DMS153 treated with DMSO at 0.1 percent for 48 hours (cell line): ENCODE data around the gene MYOZ1.
A peak's percentile ranks its signal among the peaks of the same experiment; 100 is the strongest.
"Not testable (repeated sequence)": the region's sequence is repeated elsewhere in the genome, so short reads cannot be mapped to it uniquely, and the experiment has no call there.

Experiments used
- DNase-seq: peaks from one replicate; lab custom pipeline; 2025; ENCODE audit not compliant: unreplicated experiment; lab: John Stamatoyannopoulos, UW

Gene MYOZ1

DNA sequence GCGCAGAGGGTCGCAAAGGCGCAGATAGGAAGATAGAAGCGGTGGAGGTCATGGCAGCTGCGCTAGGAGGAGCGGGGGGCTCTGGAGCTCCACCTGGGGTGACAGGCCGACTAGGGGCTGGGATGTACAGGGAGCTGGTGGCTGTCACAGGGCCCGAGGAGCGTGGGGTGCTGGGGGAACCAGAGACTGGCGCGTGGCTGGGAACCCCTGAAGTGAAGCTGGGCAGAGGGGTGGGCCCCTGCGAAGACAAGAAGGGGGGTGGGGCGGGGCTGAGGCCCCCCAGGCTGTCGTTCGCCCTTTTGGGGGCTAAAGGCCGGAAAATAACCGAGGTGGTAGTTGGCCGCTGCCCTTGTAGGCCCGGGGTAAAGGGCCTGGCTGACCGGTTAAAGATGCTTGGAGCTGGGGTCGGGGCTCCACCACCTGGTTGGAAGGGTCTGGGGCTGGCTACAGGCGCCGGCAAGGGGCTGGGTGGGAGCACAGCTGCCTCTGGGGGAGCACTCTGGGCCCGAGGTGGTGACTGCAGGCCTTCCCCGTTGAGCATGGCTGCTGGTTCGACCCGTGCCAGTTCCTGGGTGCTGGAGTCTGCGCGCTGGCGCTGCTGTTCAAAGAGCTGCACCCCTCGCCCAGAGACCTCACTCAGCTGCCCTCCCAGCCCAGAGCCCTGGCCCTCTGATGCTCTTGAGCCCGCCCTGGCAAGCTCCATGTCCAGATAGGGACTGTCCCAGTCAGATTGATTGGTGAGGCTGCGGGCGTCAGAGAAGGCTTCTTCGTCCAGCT lies 6.8 kb upstream of the MYOZ1 start:
- no peak for DNase-seq

DNA sequence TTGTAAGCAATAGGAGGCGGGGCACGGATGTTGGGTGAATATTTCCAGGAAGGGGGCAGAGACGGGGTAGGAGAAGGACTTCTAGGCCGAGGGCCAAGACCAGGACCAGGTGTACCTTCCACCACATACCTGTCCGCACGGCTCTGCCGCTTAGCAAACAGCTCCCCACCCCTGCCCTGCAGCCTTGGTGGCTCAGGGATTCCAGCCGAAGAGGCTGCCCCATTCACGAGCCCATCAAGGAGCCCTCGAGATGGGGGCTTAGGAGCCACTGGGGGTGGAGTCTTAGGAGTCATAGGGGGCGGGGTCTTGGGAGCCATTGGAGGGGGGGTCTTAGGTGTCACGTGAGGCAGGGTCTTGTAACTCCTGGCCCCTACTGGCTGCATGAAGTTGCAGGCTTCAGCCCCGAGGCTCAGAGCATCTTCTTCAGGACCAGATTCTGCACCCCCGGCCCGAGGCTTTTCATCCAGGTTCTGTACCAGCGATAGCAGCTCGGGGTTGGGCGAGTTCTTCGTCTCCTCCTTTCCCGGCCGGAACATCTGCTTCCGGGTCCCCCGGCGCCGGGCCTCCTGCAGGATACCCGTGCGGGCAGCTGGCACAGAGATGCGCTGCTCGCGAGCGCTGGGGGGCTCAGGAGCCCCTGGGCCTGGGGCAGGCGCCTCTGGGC lies 6.1 kb upstream of the MYOZ1 start:
- DNase-seq, result peak; percentile 61

DNA sequence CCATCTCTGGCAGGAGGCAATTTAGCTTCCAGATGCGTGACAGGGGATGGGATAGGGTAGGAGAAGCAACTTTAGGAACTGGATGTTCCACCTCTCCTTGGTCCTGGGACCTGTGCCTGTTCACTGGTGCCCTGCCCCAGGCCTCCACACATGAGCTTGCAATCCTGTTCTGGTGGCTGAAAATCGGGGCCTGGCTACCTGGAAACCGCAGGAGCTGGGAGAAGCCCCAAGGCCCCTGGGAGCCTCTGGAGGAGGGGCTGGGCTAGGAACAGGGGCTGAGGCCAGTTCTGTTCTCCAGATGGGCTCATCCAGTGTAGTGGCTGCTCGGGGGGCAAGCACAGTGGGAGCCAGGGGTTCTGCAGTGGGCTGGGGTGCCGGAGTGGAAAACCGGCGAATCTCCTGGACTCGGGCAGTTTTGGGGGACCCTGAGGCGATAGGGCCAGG lies 5.3 kb upstream of the MYOZ1 start:
- DNase-seq, result no peak

DNA sequence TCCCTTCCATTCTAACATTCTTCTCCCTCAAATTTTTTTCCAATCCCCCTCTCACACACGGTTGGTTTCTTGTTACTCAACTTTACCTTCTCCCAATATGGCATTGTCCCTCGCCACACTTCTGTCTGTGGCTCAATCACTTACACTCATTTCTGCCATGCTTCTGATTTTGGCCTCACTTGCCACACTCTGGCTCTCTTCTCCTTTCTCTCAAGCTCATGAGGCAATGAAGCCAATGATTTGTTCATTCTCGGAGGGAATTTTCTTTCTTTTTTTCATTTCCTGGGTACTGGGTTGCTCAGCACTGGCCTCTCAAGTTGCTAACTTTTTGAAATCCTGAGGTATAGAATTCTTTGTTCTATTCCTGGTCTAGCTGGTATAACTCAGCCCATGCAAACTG lies 4.0 kb upstream of the MYOZ1 start:
- DNase-seq, result no peak

DNA sequence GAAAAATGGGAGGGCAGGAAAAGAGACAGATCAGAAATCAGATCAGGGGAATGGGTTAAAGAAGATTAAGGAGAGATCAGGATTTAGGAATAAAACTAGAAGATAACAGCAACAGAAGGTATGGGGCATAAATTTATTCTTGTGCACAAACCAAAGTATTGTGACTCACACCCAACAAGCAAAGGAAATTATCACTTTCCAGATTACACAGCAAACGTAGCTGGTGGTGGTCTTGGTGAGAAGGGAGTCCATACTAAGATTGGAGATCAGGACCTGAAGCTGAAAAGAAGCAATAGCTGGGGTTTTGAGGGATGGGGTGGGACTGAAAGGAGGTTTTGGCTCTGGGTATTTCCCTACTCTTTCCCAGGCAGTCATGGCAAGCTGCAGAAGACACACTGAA lies 3.5 kb upstream of the MYOZ1 start:
- DNase-seq, result no peak

DNA sequence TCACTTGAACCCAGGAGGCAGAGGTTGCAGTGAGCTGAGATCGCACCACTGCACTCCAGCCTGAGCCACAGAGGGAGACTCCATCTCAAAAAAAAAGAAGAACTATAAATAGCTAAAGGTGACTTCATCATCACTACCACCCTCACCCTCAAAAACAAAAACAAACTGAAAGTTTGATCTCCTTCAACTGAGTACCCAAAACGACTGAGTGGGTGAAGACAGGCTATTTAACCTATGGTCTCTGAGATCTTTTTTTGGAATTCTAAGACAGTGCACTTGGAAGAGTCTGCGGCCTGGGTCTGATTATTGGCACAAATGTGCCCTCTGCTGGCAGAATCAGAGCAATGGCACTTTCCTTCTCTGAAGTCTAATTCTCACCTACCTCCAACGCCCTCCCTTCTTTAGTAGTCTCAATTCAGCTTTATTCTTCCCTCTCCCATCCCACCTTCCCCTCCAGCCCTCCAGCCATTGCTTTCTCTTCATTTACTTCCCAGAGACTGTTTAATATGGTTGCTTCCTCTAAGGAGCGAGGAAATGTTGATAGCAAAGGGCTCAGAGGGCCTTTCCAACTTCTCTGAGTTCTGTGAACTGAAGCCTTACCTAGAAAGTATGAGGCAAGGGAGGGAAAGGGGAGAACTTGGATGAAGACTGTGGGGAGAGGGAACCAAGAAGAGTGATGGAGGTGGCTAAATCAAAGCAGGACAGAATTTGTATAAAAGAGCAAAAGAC lies 2.9 kb upstream of the MYOZ1 start:
- DNase-seq, result peak; percentile 77

DNA sequence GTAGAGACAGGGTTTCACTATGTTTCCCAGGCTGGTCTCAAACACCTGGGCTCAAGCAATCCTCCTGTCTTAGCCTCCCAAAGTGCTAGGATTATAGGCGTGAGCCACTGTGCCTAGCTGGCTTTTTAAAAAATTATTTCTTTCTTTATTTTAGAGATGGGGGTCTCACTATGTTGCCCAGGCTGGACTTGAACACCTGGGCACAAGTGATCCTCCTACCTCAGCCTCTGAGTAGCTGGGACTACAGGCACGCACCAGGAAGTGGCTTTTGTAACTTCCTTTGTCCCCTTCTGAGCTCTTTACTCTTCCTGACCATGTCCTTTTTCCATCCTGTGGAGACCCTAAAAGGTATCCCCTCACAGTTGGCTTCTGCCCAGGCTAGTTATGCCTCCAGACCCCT lies 2.1 kb upstream of the MYOZ1 start:
- no peak for DNase-seq

DNA sequence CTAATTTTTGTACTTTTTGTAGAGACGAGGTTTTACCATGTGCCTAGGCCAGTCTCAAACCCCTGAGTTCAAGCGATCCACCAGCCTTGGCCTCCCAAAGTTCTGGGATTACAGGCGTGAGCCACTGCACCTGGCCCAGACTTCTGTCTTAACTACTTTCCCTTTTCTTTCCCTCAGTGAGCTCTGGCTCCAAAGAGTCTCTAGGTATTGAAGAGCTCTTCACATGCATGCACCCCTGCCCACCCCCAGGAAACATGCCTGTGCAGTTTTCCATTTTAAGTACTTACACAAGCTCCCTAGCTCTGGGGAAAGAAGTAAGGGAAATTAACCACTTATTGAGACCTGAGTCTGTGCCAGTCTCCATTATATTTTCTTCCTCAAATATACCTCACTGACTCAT lies 2.0 kb downstream of the MYOZ1 start:
- no peak for DNase-seq

DNA sequence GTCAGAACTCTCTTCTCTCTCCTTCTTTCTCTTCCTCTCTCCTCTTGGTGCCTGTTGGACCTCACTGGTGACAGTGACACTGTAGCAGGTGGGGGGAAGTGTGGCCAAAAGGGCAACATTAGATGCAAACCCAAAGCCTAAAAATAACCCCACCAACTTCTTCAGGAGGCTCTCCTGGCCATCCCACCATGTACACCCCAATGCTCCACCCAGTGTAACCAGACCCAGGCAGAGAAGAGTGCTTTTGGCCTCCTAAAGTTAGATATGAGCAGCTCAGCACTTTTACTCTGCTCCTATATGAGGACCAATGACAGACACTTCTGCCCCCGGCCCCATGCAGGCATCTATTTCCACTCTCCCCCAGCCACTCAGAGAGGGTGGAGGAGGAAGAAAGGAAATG lies 5.5 kb downstream of the MYOZ1 start:
- DNase-seq, result no peak

DNA sequence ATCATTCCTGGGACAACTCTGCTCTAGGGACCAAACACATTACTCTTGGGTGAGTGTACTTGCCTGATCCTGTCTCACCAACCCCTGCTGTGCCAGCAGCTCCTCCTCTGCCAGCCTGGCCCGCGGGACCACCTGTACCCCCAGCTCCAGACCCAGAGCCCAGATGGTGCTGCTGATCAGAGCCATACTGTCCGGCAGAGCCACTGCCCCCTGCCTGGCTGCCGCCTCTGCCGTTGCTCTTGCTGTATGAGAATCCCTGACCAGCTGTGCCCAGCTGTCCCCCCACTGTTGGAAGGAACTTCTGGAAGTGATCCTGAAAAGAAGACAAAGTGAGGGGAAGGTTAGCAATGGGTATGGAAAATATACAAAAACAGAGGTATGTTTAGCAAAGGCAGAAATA lies 6.9 kb downstream of the MYOZ1 start:
- DNase-seq, result no peak

DNA sequence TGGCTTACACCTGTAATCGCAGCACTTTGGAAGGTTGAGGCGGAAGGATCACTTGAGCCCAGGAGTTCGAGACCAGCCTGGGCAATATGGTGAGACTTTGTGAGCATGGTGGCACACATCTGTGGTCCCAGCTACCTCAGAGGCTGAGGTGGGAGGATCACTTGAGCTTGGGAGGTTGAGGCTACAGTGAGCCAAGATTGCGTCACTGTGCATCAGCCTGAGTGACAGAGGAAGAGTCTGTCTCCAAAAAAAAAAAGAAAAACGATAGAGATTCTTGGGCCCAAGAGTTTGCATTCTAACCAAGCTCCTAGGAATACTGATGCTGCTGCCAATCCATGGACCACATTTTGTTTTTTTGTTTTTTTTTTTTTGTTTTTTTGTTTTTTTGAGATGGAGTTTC lies 12.1 kb downstream of the MYOZ1 start:
- DNase-seq, result no peak

DNA sequence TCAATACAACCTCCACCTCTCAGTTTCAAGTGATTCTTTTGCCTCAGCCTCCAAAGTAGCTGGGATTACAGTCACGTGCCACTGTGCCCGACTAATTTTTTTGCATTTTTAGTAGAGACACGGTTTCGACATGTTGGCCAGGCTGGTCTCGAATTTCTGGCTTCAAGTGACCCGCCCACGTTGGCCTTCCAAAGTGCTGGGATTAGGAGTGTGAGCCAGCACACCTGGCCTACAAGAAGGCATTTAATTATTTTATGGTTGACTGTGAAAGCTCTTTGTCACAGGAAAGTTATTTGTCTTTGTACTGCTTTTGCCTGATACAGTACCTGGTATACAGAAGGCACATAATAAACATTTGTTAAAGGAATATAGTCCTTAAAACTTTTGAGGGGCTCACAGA lies 12.9 kb downstream of the MYOZ1 start:
- DNase-seq, result no peak

DNA sequence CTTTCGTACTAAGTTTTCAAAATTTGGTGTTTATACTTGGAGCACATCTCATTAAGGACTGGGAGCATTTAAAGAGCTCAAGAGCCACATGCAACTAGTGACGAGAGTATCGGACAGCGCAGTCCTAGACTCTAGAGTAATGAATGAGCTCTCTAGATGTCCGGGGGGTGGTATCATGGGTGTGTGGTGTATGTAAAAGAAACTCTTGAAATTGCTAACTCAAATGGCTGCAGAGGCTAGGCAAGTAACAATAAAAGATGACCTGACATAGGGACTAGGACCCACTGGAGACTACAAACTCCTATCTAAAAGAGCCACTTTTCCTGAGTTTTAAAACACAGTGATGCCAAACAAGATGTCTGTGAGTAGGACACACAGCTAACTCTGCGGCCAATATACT lies 14.0 kb downstream of the MYOZ1 start:
- DNase-seq, result no peak

DNA sequence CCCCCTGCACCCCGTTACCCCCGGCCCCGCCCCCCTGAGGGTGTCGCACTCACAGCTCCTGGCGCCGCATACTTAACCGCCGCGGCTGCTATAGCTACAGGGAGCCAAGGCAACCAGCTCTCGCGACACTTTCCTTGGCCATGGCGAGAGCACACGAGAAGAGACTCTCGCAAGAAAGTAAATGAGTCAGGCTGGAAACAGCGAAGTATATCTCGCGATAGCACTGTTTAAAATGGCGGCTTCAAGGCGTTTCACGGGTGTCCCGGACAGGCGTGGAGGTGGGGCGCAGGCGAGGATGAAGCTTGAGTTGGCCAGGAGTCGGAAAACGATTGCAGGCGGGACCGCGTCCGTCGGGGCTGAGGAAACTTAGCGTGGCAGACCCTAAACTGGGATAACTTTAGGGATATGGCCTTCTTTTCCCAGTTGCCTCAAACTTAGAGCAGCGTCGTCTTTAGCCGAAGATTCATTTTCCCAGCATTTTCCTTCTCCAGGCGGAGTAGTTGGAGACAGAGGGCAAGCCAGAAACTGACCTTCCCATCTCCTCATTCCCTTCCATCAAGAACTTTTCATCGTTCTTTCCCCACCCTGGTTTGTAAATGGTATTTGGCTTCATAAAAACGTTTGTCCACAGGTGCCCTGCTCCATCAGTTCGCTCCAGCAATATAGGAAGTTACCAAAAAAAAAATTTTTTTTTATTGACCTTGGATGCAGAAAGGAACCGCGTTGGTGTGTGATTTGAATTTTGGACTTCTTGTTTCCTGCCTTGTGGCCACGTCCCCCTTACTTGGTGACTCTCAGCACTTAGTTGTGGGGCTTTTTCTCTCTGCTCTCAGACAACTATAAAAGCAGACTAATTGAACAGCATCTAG lies 15.2 kb downstream of the MYOZ1 start:
- peak; percentile 94 for DNase-seq

DNA sequence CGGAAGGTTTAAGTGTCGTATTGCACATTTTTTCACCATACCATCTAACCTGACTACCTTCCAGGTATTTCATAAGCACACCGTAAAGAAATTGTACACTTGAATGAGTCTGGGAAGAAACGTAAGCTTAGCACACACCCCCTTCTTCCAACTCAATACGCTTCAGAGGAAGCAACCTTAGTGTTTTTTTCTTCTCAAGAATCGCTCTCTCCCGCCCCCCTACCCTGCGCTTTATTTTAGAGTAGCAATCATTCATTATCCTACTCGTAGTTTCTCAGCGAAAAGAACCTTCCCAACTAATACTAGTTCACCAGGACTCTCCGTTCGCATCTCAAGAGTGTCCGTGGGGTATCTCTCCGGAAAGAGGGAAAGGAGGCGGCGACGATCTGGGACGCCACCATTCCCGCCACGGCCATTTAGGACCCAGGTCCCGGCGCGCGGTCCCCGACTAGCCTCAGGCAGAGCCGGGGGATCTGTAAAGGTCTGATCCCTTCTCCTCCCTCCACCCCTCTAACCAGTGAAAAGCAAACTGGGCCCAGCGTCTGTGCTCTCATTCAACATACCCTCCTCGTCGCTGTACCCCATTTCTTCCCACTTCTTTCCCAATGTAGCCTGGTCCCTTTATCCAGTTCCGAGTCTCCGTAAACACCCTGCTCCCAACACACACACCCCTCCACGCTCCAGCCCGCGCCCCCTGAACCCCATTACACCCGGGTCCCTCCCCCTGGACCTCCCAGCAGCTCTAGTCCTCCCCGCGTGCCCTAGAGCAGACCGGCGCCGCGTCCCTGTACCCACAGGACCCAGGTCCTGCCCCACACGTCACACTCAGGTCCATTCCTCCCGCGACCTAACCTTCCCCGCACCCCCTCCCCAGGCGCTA lies 16.0 kb downstream of the MYOZ1 start:
- DNase-seq, result no peak

DNA sequence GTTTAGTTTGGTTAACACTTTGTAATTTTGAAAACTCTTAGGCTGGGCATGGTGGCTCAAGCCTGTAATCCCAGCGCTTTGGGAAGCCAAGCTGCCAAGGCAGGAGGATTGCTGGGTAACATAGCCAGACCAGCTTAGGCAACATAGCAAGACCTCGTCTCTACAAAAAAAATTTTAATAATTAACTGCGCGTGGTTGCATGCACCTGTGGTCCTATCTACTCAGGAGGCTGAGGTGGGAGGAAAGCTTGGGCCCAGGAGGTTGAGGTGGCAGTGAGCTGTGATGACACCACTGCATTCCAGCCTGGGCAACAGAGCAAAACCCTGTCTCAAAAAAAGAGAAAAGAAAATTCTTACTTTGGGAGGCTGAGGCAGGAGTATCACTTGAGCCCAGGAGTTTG lies 18.2 kb downstream of the MYOZ1 start:
- DNase-seq, result no peak

DNA sequence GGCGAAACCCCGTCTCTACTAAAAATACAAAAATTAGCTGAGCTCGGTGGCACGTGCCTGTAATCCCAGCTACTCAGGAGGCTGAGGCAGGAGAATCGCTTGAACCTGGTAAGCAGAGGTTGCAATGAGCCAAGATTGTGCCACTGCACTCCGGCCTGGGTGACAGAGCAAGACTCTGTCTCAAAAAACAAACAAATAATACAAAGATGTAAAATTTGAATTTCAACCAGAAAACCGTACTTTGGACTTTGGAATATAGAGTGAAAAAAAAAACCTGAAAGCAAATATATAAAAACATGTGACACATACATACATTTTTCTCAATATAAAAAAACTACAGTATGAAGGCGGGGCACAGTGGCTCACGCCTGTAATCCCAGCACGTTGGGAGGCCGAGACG lies 20.3 kb downstream of the MYOZ1 start:
- DNase-seq, result not testable (repeated sequence)

DNA sequence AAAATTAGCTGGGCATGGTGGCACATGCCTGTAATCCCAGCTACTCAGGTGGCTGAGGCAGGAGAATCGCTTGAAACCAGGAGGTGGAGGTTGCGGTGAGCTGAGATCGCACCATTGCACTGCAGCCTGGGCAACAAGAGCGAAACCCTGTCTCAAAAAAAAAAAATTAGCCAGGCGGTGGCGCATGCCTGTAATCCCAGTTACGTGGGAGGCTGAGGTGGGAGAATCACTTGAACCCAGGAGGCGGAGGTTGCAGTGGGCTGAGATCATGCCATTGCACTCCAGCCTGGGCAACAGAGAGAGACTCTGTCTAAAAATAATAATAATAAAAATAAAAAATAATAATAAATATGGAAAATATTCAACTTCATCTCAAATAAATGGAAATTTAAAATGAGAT lies 24.1 kb downstream of the MYOZ1 start:
- DNase-seq, result not testable (repeated sequence)

DNA sequence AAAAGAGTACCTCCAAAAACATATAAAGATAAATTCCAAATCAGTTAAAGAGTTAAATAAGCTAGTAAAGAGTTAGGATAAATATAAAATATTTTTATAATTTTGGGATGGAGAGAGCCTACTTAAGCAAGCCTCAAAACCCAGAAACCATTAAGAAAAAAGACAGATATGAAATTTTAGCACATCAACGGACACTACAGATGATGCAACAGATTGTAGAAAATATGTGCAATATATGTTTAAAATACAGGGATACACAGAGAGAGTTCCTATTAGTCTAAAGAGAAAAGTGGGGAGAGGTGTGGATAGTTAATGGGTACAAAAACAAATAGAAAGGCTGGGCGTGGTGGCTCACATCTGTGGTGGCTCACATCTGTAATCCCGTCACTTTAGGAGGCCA lies 26.6 kb downstream of the MYOZ1 start:
- DNase-seq, result no peak

DNA sequence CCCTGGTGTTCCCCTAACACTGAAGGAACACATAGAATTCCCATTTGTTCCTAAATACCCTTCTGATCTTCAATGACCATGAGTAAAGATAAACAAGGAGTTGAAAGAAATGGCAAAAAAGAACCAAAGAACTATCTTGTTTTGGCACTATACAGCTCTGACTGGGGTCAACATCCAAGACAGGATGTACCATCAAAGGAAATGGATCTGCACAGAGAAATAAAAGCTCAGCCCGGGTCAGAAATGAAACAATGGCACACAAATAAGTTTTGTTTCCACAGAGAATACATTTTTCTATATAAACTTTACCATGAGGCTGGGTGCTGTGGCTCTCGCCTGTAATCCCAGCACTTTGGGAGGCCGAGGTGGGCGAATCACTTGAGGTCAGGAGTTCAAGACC lies 32.2 kb downstream of the MYOZ1 start:
- DNase-seq, result no peak
